Fibroblast of villous mesenchyme (primary cell): ENCODE measurements around the gene RASGRF2. TPM values are rescaled to one million over a fixed set of nuclear protein-coding genes. Genes with fewer than 3 reads are reported as not detected.

Experiments
- DNase-seq: peaks from one replicate; pipeline ENCODE4 v3.0.0-alpha.2; 2010; ENCODE audit warnings: low read depth
- H3K4me3 ChIP-seq: 2 replicates; pipeline ENCODE4 v1.5.1; 2011; ENCODE audit warnings: low read depth, mild to moderate bottlenecking, low read length
- CTCF ChIP-seq: IDR thresholded peaks from 2 replicates; pipeline ENCODE4 v1.5.1; 2012; ENCODE audit warnings: low read depth, mild to moderate bottlenecking, low read length; ENCODE audit not compliant: insufficient read depth
- total RNA-seq: library from RNA; depleted of rRNA; stranded (reverse); fragments of >200 nt; gene quantifications from 2 replicates; pipeline ENCODE4 v1.2.3, GENCODE V29; 2012

Gene RASGRF2
- total RNA-seq, 1 donor: 3.9 TPM

- TF ChIP-seq CTCF: no peak
- no peak for DNase-seq
- no peak overlapping the region for H3K4me3 ChIP-seq
Observed at GRCh38 chr5:80959138-80959537, 1.0 kb upstream of the RASGRF2 start.

- peak overlapping the region; percentile 80 for H3K4me3 ChIP-seq
- TF ChIP-seq CTCF: peak; percentile 8
- DNase-seq: peak; percentile 43
Observed at GRCh38 chr5:80960531-80961375, 590 bp downstream of the RASGRF2 start.

- H3K4me3 ChIP-seq: peak overlapping the region; percentile 80
- no peak for TF ChIP-seq CTCF
- peak; percentile 66 for DNase-seq
Observed at GRCh38 chr5:80961376-80962281, 1.5 kb downstream of the RASGRF2 start.

- no peak overlapping the region for H3K4me3 ChIP-seq
- no peak for TF ChIP-seq CTCF
- no peak for DNase-seq
Observed at GRCh38 chr5:80962630-80963520, 2.7 kb downstream of the RASGRF2 start.

- peak; percentile 36 for DNase-seq
- H3K4me3 ChIP-seq: peak overlapping the region; percentile 2
- TF ChIP-seq CTCF: no peak
Observed at GRCh38 chr5:80963521-80963895, 3.3 kb downstream of the RASGRF2 start.

GRCh38 chr5:80963966-80964481 is 3.9 kb downstream of the RASGRF2 start:
- TF ChIP-seq CTCF: no peak
- H3K4me3 ChIP-seq: no peak overlapping the region
- DNase-seq: peak; percentile 54
